Ovary (tissue), 9 donors: ENCODE measurements around the gene TYMS. TPM values are rescaled to one million over a fixed set of nuclear protein-coding genes. Genes with fewer than 3 reads are reported as not detected.

Experiments used
- DNase-seq, 5 donors: peaks; one replicate each; pipeline ENCODE4 v3.0.0-alpha.2; 2019 to 2020
- H3K27ac ChIP-seq, 2 donors: fragments of 200-600 bp; one replicate each; pipeline versions ENCODE4 v1.5.1 to v1.8.0; 2019 to 2022
- H3K27me3 ChIP-seq: fragments of 200-600 bp; one replicate; pipeline ENCODE4 v1.8.0; 2022
- H3K36me3 ChIP-seq: fragments of 200-600 bp; sonication (generic); one replicate; pipeline ENCODE4 v1.5.1; 2019
- H3K4me1 ChIP-seq: one replicate; pipeline ENCODE4 v1.8.1; 2013; ENCODE audit warnings: mild to moderate bottlenecking, moderate library complexity; ENCODE audit not compliant: insufficient read depth
- H3K4me3 ChIP-seq: fragments of 200-600 bp; sonication (generic); one replicate; pipeline ENCODE4 v1.5.1; 2017
- H3K9me3 ChIP-seq, 2 donors: fragments of 200-600 bp in 1 of 2; sonication (generic) in 1 of 2; one replicate each; pipeline versions ENCODE4 v1.5.1 to v1.8.1; 2013 to 2019; ENCODE audit warnings: mild to moderate bottlenecking in 1 of 2, moderate library complexity in 1 of 2
- EP300 ChIP-seq: sonication (generic); formaldehyde crosslinking; IDR thresholded peaks from one replicate; pipeline ENCODE4 v1.6.1; 2017; ENCODE audit warnings: antibody characterized with exemption
- POLR2A ChIP-seq: fragments of 450-650 bp; IDR thresholded peaks from one replicate; pipeline ENCODE4 v1.6.1; 2017; ENCODE audit warnings: antibody characterized with exemption, mild to moderate bottlenecking, moderate library complexity
- WGBS, 3 donors: extraction: QIAGEN DNeasy Blood & Tissue Kit in 1 of 3; methylation state at CpG; one replicate each; pipeline versions ENCODE4 v1.1.5 to v1.1.7; 2013 to 2017; 5-methylcytosine and 5-hydroxymethylcytosine counted together
- intact Hi-C, 4 donors: fragments of 100-400 bp; cut with DNase I; formaldehyde crosslinking; loops; one replicate each; pipeline versions ENCODE4 v1.11.0 to v1.15.1; 2022 to 2023
- polyA plus RNA-seq, 2 donors: library from polyadenylated mRNA; stranded (reverse); fragments of 200-250 nt in 1 of 2; fragments of 350-450 nt in 1 of 2; fragmentation: Illumina TruSeq in 1 of 2; extraction: RNeasy Lipid Tissue Mini Kit (QIAGEN cat#74804) in 1 of 2; gene quantifications; one replicate each; pipeline ENCODE4 v1.2.3, GENCODE V29; 2013 to 2014
- total RNA-seq, 7 donors: library from RNA; depleted of rRNA in 2 of 7; stranded (reverse); fragments of >200 nt in 2 of 7; fragmentation: NEBNext Ultra II Directional in 3 of 7; extraction: Animal tissue kit (Norgen Biotek cat#: 25700) in 3 of 7; gene quantifications; one replicate each; pipeline versions ENCODE4 v1.1.0 to v1.2.4, GENCODE V29; 2016 to 2023
- TF ChIP-seq, protein P1 (sequence below), 3 donors: fragments of 450-650 bp in 2 of 3; fragments of 200-600 bp in 1 of 3; IDR thresholded peaks; one replicate each; pipeline versions ENCODE4 v1.5.1 to v1.8.0; 2016 to 2022; ENCODE audit warnings: antibody characterized with exemption in 3 of 3, mild to moderate bottlenecking in 1 of 3
- donor health status: DM: no; HTN: no; CAD: no; lungs with moderate emphysema.
- donor health status: DM: no; HTN: no; CAD: no.
- donor health status: Bipolar disorder and iron deficiency.
- donor health status: DM: yes; HTN: yes; CAD: no.
- donor health status: DM: no; HTN: no; CAD: no.
- donor health status: DM: yes; HTN: yes; CAD: no.

Gene TYMS
- total and polyA plus RNA-seq, 9 donors = 0.48 to 8.4 (median 4.4) TPM

DNA sequence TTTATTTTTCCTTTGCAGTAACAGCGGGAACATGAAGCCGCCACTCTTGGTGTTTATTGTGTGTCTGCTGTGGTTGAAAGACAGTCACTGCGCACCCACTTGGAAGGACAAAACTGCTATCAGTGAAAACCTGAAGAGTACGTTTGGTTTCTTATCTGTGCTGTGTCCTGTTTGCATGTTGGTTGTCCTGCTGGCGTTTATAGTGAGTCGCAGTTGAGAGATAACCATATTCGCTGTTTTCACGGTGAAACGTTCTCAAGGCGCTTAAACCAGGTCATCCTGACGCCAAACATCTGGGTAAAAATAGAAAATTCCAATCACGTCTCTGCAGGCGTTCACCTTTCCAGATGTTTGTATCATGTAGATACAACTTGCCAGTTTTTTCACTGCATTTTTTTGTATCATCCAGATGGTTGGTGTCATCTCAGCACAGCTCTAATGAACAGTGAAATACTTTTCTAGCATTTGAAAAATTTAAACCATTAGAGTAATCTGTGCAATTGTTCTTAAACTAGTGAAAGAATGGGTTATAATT lies 39.4 kb upstream of the TYMS start:
- intact Hi-C loops = loop anchor here in 3 of 4 donors (5.0 to 10.0 kb wide), 3 partner anchors 326 to 336 kb away; no protein-coding TSS in a partner anchor
- no peak for DNase-seq
- TF ChIP-seq, protein P1, sequence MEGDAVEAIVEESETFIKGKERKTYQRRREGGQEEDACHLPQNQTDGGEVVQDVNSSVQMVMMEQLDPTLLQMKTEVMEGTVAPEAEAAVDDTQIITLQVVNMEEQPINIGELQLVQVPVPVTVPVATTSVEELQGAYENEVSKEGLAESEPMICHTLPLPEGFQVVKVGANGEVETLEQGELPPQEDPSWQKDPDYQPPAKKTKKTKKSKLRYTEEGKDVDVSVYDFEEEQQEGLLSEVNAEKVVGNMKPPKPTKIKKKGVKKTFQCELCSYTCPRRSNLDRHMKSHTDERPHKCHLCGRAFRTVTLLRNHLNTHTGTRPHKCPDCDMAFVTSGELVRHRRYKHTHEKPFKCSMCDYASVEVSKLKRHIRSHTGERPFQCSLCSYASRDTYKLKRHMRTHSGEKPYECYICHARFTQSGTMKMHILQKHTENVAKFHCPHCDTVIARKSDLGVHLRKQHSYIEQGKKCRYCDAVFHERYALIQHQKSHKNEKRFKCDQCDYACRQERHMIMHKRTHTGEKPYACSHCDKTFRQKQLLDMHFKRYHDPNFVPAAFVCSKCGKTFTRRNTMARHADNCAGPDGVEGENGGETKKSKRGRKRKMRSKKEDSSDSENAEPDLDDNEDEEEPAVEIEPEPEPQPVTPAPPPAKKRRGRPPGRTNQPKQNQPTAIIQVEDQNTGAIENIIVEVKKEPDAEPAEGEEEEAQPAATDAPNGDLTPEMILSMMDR (IDR thresholded peaks at IDR 0.05) = no peak
- no peak for TF ChIP-seq POLR2A
- TF ChIP-seq EP300 = no peak
- Histone ChIP-seq H3K36me3 (no peaks in the 10 kb centered on the region), H3K9me3 (no peaks in the 10 kb centered on the region), H3K4me1 (no peaks in the 10 kb centered on the region), H3K27ac (no peak overlapping the region), H3K27me3 (no peaks in the 10 kb centered on the region), H3K4me3 (no peak overlapping the region)
- 17 to 43% (median 28%) methylated on average over 13 of the region's 13 CpGs for WGBS, 3 donors

DNA sequence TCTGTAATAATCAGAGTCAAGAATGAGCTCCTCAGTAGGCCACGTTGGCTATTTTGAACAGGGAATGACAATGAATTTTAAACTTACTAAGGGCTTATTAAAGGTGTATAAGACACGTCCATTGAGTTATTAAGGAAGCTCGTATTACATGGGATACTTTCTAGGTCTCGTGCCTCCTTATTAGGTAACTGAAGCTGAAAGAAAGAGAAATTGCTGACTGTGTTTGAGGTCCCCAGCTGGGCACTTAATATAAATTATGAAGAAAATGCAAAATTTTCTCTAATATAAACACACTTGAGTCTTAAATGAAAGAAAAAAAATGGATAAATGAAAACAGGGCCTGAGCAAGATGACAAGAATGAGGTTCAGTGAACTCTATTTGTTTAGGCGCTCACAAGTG lies 38.8 kb upstream of the TYMS start:
- intact Hi-C loops = loop anchor here in 3 of 4 donors (5.0 to 10.0 kb wide), 3 partner anchors 326 to 336 kb away; no protein-coding TSS in a partner anchor
- Histone ChIP-seq H3K27me3 (no peaks in the 10 kb centered on the region), H3K4me1 (no peaks in the 10 kb centered on the region), H3K36me3 (no peaks in the 10 kb centered on the region), H3K9me3 (no peaks in the 10 kb centered on the region), H3K4me3 (no peak overlapping the region), H3K27ac (no peak overlapping the region)
- WGBS, 3 donors = 82 to 83% (median 82%) methylated on average over 5 of the region's 5 CpGs
- DNase-seq = no peak
- no peak for TF ChIP-seq POLR2A
- TF ChIP-seq, protein P1 (IDR thresholded peaks at IDR 0.05) = no peak
- no peak for TF ChIP-seq EP300

DNA sequence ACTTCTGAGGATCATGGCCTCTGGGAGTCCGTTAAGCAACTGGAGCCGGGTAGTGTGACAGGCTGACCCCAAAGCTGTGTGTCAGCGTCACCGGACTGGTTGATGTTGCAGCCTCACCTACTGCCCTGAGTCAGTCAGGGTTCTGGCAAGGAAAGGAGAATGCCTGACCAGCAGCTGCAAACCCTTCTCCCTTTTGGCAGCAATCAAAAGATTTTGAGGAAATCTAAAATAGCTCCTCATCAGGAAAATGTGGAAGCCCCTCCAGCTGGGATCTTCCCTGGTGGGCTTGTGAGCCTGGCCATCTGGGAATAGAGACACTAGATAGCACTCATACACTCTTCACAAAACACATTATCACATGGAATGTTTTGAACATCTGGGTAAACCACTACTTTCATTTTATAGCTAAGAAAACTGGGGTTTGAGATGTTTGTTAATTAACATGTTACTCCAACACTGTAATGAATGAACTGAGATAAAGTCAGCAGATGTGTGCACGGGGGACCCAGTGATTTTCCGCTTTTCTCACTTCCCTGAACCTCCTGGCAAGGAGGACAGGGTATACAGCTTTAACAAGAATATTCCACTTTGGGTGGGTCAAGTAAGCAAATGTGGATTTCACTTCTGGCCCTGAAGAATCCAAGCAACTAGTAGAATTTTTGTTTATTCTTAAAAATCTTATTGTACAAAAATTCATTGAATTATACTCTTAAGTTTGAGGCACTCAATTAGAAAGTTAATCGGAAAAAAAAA lies 36.0 kb upstream of the TYMS start:
- Histone ChIP-seq H3K36me3 (no peaks in the 10 kb centered on the region), H3K27me3 (no peaks in the 10 kb centered on the region), H3K27ac (no peak overlapping the region), H3K4me1 (no peaks in the 10 kb centered on the region), H3K9me3 (no peaks in the 10 kb centered on the region), H3K4me3 (no peak overlapping the region)
- intact Hi-C loops = loop anchor here (5.0 to 10.0 kb wide), 3 partner anchors 211 to 339 kb away; no protein-coding TSS in a partner anchor
- no peak for DNase-seq
- TF ChIP-seq, protein P1 (IDR thresholded peaks at IDR 0.05) = no peak
- TF ChIP-seq EP300 (no peak), POLR2A (no peak)
- 12 to 19% (median 18%) methylated on average over 7 of the region's 7 CpGs for WGBS, 3 donors

DNA sequence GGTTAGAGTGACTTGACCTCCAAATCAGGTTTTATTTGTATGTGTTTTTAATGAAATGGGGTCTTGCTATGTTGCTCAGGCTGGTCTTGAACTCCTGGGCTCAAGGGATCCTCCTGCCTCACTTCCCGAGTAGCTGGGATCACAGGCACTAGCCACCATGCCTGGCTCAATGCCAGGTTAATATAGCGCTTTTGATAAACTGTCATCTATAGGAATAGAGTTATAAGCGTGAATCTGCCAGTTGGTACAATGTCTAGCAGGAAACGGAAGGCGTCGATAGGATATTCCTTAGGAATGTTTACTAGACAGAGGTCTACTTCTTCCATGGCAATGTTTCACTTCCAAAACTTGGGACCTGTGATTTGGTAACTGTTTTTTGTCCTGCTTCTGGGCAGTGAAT lies 35.2 kb upstream of the TYMS start:
- intact Hi-C loops = loop anchor here (5.0 to 10.0 kb wide), 3 partner anchors 210 to 340 kb away; no protein-coding TSS in a partner anchor
- Histone ChIP-seq H3K27me3 (no peaks in the 10 kb centered on the region), H3K4me1 (no peaks in the 10 kb centered on the region), H3K27ac (no peak overlapping the region), H3K36me3 (no peaks in the 10 kb centered on the region), H3K9me3 (no peaks in the 10 kb centered on the region), H3K4me3 (no peak overlapping the region)
- WGBS, 3 donors = 64 to 79% (median 70%) methylated on average over 6 of the region's 6 CpGs
- DNase-seq = no peak
- TF ChIP-seq, protein P1 (IDR thresholded peaks at IDR 0.05) = no peak
- no peak for TF ChIP-seq EP300
- no peak for TF ChIP-seq POLR2A
